GM19397 (cell line): Measurements from ENCODE around the gene CNDP1.

Experiments used
- ATAC-seq: cut with Tn5 transposase; IDR thresholded peaks from one replicate; pipeline ENCODE4 v1.9.1; 2021; ENCODE audit warnings: mild to moderate bottlenecking, moderate library complexity; ENCODE audit not compliant: unreplicated experiment

CNDP1 gene

GRCh38 chr18:74577019-74577418, 42.7 kb downstream of the CNDP1 start:
- ATAC-seq: no peak

GRCh38 chr18:74579496-74580065, 45.3 kb downstream of the CNDP1 start:
- no peak for ATAC-seq

- no peak for ATAC-seq
Observed at GRCh38 chr18:74582642-74583041, 48.3 kb downstream of the CNDP1 start.

- no peak for ATAC-seq
Observed at GRCh38 chr18:74587441-74587840, 53.1 kb downstream of the CNDP1 start.

- ATAC-seq: no peak
Observed at GRCh38 chr18:74589021-74589420, 54.7 kb downstream of the CNDP1 start.

- ATAC-seq: no peak
Observed at GRCh38 chr18:74589811-74590210, 55.5 kb downstream of the CNDP1 start.

GRCh38 chr18:74590671-74591070, 56.4 kb downstream of the CNDP1 start:
- no peak for ATAC-seq

GRCh38 chr18:74595431-74595830, 61.1 kb downstream of the CNDP1 start:
- ATAC-seq: no peak

- ATAC-seq: peak; percentile 31
Observed at GRCh38 chr18:74597034-74597661, 62.8 kb downstream of the CNDP1 start.

GRCh38 chr18:74597662-74598349, 63.5 kb downstream of the CNDP1 start, which contains the start of gene ZNF407:
TSS of gene ZNF407 (plus strand) at chr18:74597870. CDS start at chr18:74631020, 33,150 bp downstream.
- ATAC-seq: peak; percentile 79

GRCh38 chr18:74598350-74599001, 64.2 kb downstream of the CNDP1 start:
- ATAC-seq: peak; percentile 62

GRCh38 chr18:74604361-74604760, 70.1 kb downstream of the CNDP1 start:
- ATAC-seq: no peak

- ATAC-seq: no peak
Observed at GRCh38 chr18:74604774-74605173, 70.5 kb downstream of the CNDP1 start.

- no peak for ATAC-seq
Observed at GRCh38 chr18:74608681-74609080, 74.4 kb downstream of the CNDP1 start.

GRCh38 chr18:74609535-74609934, 75.2 kb downstream of the CNDP1 start:
- no peak for ATAC-seq

- no peak for ATAC-seq
Observed at GRCh38 chr18:74610051-74610615, 75.8 kb downstream of the CNDP1 start.

- ATAC-seq: no peak
Observed at GRCh38 chr18:74610860-74611259, 76.6 kb downstream of the CNDP1 start.

GRCh38 chr18:74611765-74612164, 77.5 kb downstream of the CNDP1 start:
- no peak for ATAC-seq

GRCh38 chr18:74613381-74613780, 79.1 kb downstream of the CNDP1 start:
- no peak for ATAC-seq

GRCh38 chr18:74616494-74616893, 82.2 kb downstream of the CNDP1 start:
- ATAC-seq: no peak

- no peak for ATAC-seq
Observed at GRCh38 chr18:74617486-74617885, 83.2 kb downstream of the CNDP1 start.
